ENCODE measurements around the gene ERN2.
"Not testable (repeated sequence)": the region's sequence is repeated elsewhere in the genome, so short reads cannot be mapped to it uniquely, and the experiment has no call there.

Gene ERN2

GRCh38 chr16:23712976-23713375 lies at the start of gene ERN2:
Gene ERN2 (minus strand): TSS chr16:23713222. CDS start chr16:23713187, 35 bp downstream.
- no peak for FAIRE-seq

DNA sequence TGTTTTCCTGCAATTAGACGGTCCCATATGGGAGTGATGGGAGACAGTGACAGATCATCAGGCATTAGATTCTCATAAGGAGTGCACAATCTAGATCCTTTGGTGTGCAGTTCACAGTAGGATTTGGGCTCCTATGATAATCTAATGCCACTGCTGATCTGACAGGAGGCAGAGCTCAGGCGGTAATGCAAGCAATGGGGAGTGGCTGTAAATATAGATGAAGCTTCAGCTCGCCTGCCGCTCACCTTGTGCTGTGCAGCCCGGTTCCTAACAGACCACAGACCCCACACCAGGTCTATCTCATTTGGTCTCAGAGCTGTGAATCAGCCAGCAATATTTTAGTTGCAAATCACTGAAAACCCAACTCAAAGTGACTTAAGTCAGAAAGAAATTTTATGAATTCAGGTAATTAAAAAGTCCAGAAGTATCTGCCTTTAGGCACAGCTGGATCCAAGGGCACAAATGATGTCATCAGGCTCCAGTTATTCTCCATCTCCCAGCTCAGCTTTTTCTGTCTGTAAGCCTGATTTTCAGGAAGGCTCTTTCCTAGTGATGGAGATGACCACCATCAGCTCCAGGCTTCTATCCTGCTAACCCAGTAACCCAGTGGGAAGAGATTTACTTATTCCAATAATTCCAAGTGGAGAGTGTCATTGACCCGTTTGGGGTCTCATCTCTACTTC lies 45.1 kb upstream of the ERN2 start:
- FAIRE-seq, result no peak

DNA sequence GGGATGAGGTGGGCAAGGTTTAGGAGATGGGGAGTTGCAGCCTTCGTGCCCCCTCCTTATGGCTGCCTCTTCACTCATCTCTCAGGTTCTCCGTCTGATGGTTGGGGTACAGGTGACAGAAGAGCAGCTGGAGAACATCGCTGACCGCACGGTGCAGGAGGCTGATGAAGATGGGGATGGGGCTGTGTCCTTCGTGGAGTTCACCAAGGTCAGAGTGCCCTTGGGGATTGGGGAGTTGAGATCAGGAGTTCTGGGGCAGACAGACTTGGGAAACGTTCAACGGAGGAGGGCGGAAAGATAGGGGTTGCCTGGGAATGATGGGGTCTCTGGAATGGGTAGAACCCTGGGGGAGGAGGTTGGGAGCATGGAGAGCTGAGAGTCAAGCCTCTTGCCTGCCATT lies 44.1 kb upstream of the ERN2 start:
- no peak for FAIRE-seq

- no peak for FAIRE-seq
These were observed 42.4 kb upstream of the ERN2 start for GRCh38 chr16:23755484-23755809.

GRCh38 chr16:23754594-23755483 lies 41.8 kb upstream of the ERN2 start, which contains the start of gene CHP2:
Gene CHP2 (plus strand): TSS chr16:23755026. CDS start chr16:23755050, 24 bp downstream.
- no peak for FAIRE-seq

- FAIRE-seq, result no peak
These were observed 41.0 kb upstream of the ERN2 start for GRCh38 chr16:23753908-23754593.

- FAIRE-seq, result not testable (repeated sequence)
These were observed 38.0 kb upstream of the ERN2 start for GRCh38 chr16:23751053-23751452.

DNA sequence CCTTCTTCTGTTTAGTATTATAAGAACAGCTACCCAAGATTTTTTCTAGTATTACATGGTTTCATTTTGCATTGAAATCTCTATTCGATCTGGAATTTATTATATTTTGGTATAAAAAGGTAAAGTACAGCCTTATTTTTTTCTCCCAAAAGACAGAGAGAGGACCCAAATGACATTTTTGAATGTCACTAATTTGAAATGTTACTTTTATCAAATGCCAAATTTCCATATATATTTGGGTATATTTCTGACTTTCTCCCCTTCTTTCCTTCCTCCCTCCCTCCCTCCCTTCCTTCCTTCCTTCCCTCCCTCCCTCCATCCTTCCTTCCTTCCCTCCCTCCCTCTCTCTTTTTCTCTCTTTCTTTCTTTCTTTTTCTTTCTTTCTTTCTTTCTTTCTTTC lies 35.6 kb upstream of the ERN2 start:
- FAIRE-seq, result no peak

- no peak for FAIRE-seq
These were observed 32.2 kb upstream of the ERN2 start for GRCh38 chr16:23745263-23745662.

GRCh38 chr16:23742766-23743165 lies 29.7 kb upstream of the ERN2 start:
- no peak for FAIRE-seq

DNA sequence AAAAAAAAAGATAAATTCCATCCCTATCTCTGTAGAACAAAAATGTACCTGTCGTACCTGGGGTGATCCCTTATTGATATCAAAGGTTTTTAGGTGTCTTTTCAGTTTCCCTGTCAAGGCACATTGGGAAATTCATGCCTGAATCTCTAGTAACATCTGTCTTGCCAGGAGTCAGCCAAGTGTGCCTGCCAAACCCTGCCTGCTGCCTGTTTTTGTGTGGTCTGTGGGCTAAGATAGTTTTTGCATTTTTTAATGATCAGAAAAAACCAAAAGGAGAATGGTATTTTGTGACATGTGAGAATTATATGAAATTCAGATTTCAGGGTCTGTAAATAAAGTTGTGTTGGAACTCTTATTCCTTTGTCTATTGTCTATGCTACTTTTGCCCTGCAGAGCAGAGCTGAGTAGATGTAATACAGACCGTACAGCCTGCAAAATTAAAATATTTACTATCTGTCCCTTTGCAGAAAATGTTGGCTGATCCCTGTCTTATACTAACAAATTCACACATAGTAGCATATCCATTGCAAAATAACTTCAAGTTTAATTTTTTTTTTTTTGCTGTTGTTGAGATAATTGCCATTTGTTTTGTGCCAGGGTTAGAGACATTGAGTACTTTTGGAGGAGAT lies 28.8 kb upstream of the ERN2 start:
- FAIRE-seq, result no peak

DNA sequence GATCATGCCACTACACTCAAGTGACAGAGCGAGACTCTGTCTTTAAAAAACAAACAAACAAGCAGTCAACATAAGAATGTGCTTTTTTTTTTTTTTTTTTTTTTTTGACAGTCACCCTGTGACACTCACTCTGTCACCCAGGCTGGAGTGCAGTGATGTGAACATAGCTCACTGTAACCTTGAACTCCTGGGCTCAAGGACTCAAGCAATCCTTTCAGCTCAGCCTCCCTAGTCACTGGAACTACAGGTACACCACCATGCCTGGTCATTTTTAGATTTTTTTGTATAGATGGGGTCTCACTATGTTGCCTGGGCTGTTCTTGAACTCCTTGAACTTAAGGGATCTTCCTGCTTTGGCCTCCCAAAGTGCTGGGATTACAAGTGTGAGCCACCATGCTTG lies 26.5 kb upstream of the ERN2 start:
- FAIRE-seq, result no peak

GRCh38 chr16:23737423-23738028 lies 24.5 kb upstream of the ERN2 start:
- FAIRE-seq, result not testable (repeated sequence)

- no peak for FAIRE-seq
These were observed 21.3 kb upstream of the ERN2 start for GRCh38 chr16:23734176-23734893.

- FAIRE-seq, result no peak
These were observed 16.7 kb upstream of the ERN2 start for GRCh38 chr16:23729503-23730424.

- FAIRE-seq, result no peak
These were observed 15.1 kb upstream of the ERN2 start for GRCh38 chr16:23728112-23728477.

DNA sequence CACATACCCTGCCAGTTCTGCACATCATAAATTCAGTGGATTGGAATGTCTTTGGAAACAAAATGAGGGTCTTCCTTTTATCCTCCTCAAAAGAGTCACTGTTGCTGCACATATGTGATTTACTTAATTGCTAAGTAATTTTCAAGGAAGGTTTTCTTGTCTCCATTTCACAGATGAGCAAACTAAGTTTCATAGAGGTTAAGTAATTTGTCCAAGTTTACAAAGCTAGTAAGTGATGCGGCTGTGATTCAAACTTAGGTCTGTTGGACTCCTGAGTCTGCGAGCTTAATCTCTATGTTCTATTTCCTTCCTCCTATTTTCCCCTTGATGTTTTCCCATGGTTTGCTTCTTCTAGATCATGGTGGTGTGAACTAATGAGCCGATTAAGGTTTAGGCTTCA lies 13.7 kb upstream of the ERN2 start:
- no peak for FAIRE-seq

DNA sequence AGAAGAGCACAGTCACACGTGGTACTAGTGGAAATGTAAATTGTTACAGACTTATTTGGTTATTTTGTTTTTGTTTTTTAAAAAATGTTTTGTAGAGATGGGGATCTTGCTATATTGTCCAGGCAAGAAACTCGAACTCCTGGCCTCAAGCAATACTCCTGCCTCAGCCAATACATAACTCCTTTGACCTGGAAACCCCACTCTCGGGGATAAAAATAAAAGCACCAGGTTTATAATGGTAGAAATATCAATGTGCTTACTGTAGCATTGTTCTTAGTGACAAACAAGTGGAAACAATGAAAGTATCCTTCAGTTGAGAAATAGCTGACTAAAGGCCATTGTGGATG lies 11.7 kb upstream of the ERN2 start:
- FAIRE-seq, result no peak

DNA sequence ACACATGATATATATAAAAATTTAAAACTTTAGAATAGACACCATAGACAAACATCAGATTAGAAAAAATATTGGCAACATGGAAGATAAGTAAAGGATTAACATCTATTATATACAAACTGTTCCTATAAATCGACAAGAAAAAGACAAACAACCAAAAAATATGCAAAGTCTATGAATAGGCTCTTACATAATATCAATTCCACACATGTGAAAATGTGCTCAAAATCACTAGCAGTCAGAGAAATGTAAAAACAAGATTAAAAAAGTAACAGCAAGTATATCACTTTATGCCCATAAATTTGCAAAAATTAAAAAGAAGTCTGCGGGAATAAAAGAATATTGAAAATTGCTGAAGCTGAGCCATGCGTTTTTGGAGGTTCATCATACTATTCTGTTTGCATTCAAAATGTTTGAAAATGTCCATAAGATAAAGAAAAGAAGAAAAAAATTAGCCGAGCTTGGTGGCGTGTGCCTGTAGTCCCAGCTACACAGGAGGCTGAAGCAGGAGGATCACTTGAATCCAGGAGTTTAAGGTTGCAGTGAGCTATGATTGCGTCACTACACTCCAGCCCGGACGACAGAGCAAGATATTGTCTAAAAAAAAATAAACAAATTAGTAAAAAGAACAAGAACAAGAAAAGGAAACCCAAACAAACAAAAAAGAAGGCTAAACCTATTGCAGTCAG lies 11.2 kb upstream of the ERN2 start:
- no peak for FAIRE-seq

DNA sequence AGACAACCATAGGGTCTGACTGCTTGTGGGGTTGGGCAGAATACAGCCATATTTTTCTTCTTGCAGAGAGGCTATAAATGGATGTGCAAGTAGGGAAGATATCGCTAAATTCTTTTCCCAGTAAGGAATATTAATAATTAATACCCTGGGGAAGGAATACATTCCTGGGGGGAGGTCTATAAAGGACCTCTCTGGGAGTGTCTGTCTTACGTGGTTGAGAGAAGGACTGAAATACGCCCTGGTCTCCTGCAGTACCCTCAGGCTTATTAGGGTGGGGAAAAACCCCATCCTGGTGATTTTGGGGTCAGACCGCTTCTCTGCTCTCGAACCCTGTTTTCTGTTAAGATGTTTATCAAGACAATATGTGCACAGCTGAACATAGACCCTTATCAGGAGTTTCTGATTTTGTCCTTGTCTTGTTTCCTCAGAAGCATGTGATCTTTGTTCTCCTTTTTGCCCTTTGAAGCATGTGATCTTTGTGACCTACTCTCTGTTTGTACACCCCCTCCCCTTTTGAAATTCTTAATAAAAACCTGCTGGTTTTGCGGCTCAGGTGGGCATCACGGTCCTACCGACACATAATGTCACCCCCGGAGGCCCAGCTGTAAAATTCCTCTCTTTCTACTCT lies 9.7 kb upstream of the ERN2 start:
- FAIRE-seq, result not testable (repeated sequence)

Measured in A204.1 (cell line).